Panc1 (cell line): ENCODE measurements around the gene LARP1. TPM values are rescaled to one million over a fixed set of nuclear protein-coding genes. Genes with fewer than 3 reads are reported as not detected.
"Not testable (repeated sequence)": the region's sequence is repeated elsewhere in the genome, so short reads cannot be mapped to it uniquely, and the experiment has no call there.

Source experiments
- ATAC-seq: fragments of 200-7000 bp; cut with Tn5 transposase; 2 replicates; pipeline ENCODE4 v1.9.1; 2020; ENCODE audit warnings: mild to moderate bottlenecking, moderate library complexity
- BruUV-seq: library from RNA; stranded (reverse); fragments of 400-500 nt; replicated peaks from 2 replicates; lab custom pipeline; 2021; lab: Mats Ljungman, UMichigan
- CTCF ChIA-PET: fragments of 300-600 bp; sonication (Branson Sonifier 250); formaldehyde crosslinking; loops from one replicate; lab custom pipeline; 2022; ENCODE audit warnings: antibody characterized with exemption; lab: Charles Lee
- POLR2A ChIA-PET: fragments of 300-600 bp; sonication (Branson Sonifier 250); formaldehyde crosslinking; loops from one replicate; lab custom pipeline; 2022; ENCODE audit warnings: antibody characterized with exemption; lab: Charles Lee
- DNase-seq: peaks from one replicate; pipeline ENCODE4 v3.0.0-alpha.2; 2010; ENCODE audit warnings: low read depth, low spot score
- H3K27ac ChIP-seq: 2 replicates; pipeline ENCODE4 v1.5.1; 2011; ENCODE audit warnings: mild to moderate bottlenecking, low read length, inconsistent platforms
- H3K27me3 ChIP-seq: fragments of 200-500 bp; sonication (Bioruptor generic); 2 replicates; pipeline ENCODE4 v1.6.0; 2014; ENCODE audit warnings: low read length, inconsistent platforms; ENCODE audit not compliant: control insufficient read depth, insufficient read depth
- H3K36me3 ChIP-seq: fragments of 200-500 bp; sonication (Bioruptor generic); 2 replicates; pipeline ENCODE4 v1.5.1; 2014; ENCODE audit warnings: inconsistent platforms, mild to moderate bottlenecking, low read length, moderate library complexity; ENCODE audit not compliant: control insufficient read depth, insufficient read depth
- H3K4me1 ChIP-seq: 2 replicates; pipeline ENCODE4 v1.5.1; 2011; ENCODE audit warnings: inconsistent platforms, mild to moderate bottlenecking, low read length, moderate library complexity; ENCODE audit not compliant: control insufficient read depth, insufficient read depth
- H3K4me3 ChIP-seq, 2 experiments: 2 replicates each; pipeline ENCODE4 v1.5.1; 2011 to 2012; ENCODE audit warnings: low read depth in 2 of 2, low read length in 2 of 2, mild to moderate bottlenecking in 2 of 2, inconsistent platforms in 1 of 2, moderate library complexity in 1 of 2
- H3K9me3 ChIP-seq: fragments of 200-500 bp; sonication (Bioruptor generic); 2 replicates; pipeline ENCODE4 v1.5.1; 2014; ENCODE audit warnings: low read depth, mild to moderate bottlenecking, inconsistent platforms, low read length, moderate library complexity; ENCODE audit not compliant: control insufficient read depth, insufficient read depth
- CTCF ChIP-seq: fragments of 450-650 bp; IDR thresholded peaks from 2 replicates; pipeline ENCODE4 v1.5.1; 2017; ENCODE audit warnings: mild to moderate bottlenecking
- POLR2AphosphoS5 ChIP-seq: IDR thresholded peaks from 2 replicates; pipeline ENCODE4 v1.6.1; 2012; ENCODE audit warnings: mild to moderate bottlenecking, low read depth, low read length, moderate library complexity
- REST ChIP-seq, 2 experiments: IDR thresholded peaks; 2 replicates each; pipeline ENCODE4 v1.6.1; 2011 to 2012; ENCODE audit warnings: low read depth in 2 of 2, control low read depth in 1 of 2, low read length in 1 of 2, mild to moderate bottlenecking in 1 of 2, moderate library complexity in 1 of 2; ENCODE audit not compliant: insufficient read depth in 1 of 2
- SIN3A ChIP-seq: IDR thresholded peaks from 2 replicates; pipeline ENCODE4 v1.6.1; 2012; ENCODE audit warnings: low read depth, mild to moderate bottlenecking, low read length, moderate library complexity, borderline replicate concordance; ENCODE audit not compliant: insufficient read depth
- TCF7L2 ChIP-seq: IDR thresholded peaks from 2 replicates; pipeline ENCODE4 v1.6.1; 2011; ENCODE audit warnings: mild to moderate bottlenecking, low read depth, low read length, inconsistent platforms
- in situ Hi-C: cut with HindIII; loops from 2 replicates; pipeline ENCODE4 v1.10.0; 2016; ENCODE audit warnings: low sequenced_read_pairs, low pct_unique_long_range_greater_than_20kb
- intact Hi-C: fragments of 100-400 bp; cut with micrococcal nuclease; formaldehyde crosslinking; loops from one replicate; pipeline ENCODE4 v1.10.0; 2022; ENCODE audit not compliant: unreplicated experiment
- total RNA-seq: library from RNA; stranded (reverse); gene quantifications from one replicate; pipeline ENCODE4 v1.2.1, GENCODE V29; 2021; ENCODE audit not compliant: unreplicated experiment

The LARP1 gene
- total RNA-seq, 1 experiment from 2014 or later = 325 TPM

GRCh38 chr5:154831451-154831850, 76.3 kb downstream of the LARP1 start:
- no peak overlapping the region for H3K27ac ChIP-seq
- no peak for DNase-seq
- no peak overlapping the region for H3K4me3 ChIP-seq
- no TSS peak for BruUV-seq
- no peak for ATAC-seq
- in situ Hi-C loops = no loop called here
- ChIA-PET POLR2A (interaction anchor here (0.5 kb wide), 1 partner anchor 180 kb away, joined by 5 read pairs; no protein-coding TSS in a partner anchor), CTCF (no interaction called here)
- no peak for TF ChIP-seq CTCF
- no peak for TF ChIP-seq REST (IDR thresholded peaks at IDR 0.05; ENCODE audit: insufficient read depth in 1 of 2, low read depth in 2 of 2, low read length in 1 of 2)
- TF ChIP-seq POLR2AphosphoS5 = no peak
- no peak for TF ChIP-seq SIN3A
- TF ChIP-seq TCF7L2 = no peak
- intact Hi-C loops = no loop called here
- no peaks in the 10 kb centered on the region for H3K4me1 ChIP-seq
- no peaks in the 10 kb centered on the region for H3K27me3 ChIP-seq
- no peaks in the 10 kb centered on the region for H3K9me3 ChIP-seq
- peaks cover 3% of the 10 kb centered on the region for H3K36me3 ChIP-seq

GRCh38 chr5:154832804-154833203, 77.6 kb downstream of the LARP1 start:
- POLR2A ChIA-PET, BruUV-seq, H3K27ac ChIP-seq, in situ Hi-C loops, ATAC-seq, DNase-seq, H3K4me1 ChIP-seq, H3K27me3 ChIP-seq, H3K4me3 ChIP-seq, CTCF ChIA-PET, H3K36me3 ChIP-seq, intact Hi-C loops, H3K9me3 ChIP-seq: not testable (repeated sequence)

GRCh38 chr5:154834053-154834452, 78.9 kb downstream of the LARP1 start:
- ATAC-seq (no peak), DNase-seq (no peak)
- CTCF ChIA-PET = no interaction called here
- intact Hi-C loops = no loop called here
- POLR2A ChIA-PET = no interaction called here
- H3K4me1 ChIP-seq = peaks cover 6% of the 10 kb centered on the region; the same call in 1 of the 2 replicates
- TF ChIP-seq REST (IDR thresholded peaks at IDR 0.05; ENCODE audit: insufficient read depth in 1 of 2, low read depth in 2 of 2, low read length in 1 of 2) (no peak), CTCF (no peak), POLR2AphosphoS5 (no peak), SIN3A (no peak), TCF7L2 (no peak)
- no TSS peak for BruUV-seq
- no peaks in the 10 kb centered on the region for H3K9me3 ChIP-seq
- in situ Hi-C loops = no loop called here
- no peak overlapping the region for H3K27ac ChIP-seq
- peaks cover 3% of the 10 kb centered on the region for H3K36me3 ChIP-seq
- no peak overlapping the region for H3K4me3 ChIP-seq
- H3K27me3 ChIP-seq = no peaks in the 10 kb centered on the region

GRCh38 chr5:154835701-154836052, 80.5 kb downstream of the LARP1 start:
- ATAC-seq, BruUV-seq, H3K27me3 ChIP-seq, H3K9me3 ChIP-seq, intact Hi-C loops, H3K4me3 ChIP-seq, H3K4me1 ChIP-seq, in situ Hi-C loops, H3K27ac ChIP-seq, POLR2A ChIA-PET, CTCF ChIA-PET, DNase-seq, H3K36me3 ChIP-seq: not testable (repeated sequence)
